Stimulated activated CD8-positive, alpha-beta memory T cell treated with anti-CD3 and anti-CD28 coated beads, Interleukin-15, amount 100 ng/mL, for 24 hours (primary cell): ENCODE results near the gene GGT5.
"Not testable (repeated sequence)": the region's sequence is repeated elsewhere in the genome, so short reads cannot be mapped to it uniquely, and the experiment has no call there.

Experiments used
- DNase-seq: peaks from one replicate; pipeline ENCODE4 v3.0.0-alpha.2; 2020; ENCODE audit warnings: low read depth

Gene GGT5

DNA sequence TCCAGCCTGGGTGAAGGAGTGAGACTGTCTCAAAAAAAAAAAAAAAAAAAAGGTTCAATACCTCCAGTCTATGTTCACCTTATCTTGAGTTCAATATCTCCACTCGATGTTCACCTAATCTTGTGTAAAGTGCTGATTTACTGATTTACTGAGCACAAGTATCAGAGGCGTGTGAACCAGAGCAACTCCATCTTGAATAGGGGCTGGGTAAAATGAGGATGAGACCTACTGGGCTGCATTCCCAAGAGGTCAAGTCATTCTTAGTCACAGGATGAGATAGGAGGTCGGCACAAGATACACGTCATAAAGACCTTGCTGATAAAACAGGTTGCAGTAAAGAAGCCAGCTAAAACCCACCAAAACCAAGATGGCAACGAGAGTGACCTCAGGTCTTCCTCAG is 41.0 kb downstream of the GGT5 start:
- DNase-seq = not testable (repeated sequence)

- no peak for DNase-seq
Measured at GRCh38 chr22:24201681-24202614, 42.9 kb downstream of the GGT5 start.

GRCh38 chr22:24200619-24201212 is 44.2 kb downstream of the GGT5 start:
- no peak for DNase-seq

DNA sequence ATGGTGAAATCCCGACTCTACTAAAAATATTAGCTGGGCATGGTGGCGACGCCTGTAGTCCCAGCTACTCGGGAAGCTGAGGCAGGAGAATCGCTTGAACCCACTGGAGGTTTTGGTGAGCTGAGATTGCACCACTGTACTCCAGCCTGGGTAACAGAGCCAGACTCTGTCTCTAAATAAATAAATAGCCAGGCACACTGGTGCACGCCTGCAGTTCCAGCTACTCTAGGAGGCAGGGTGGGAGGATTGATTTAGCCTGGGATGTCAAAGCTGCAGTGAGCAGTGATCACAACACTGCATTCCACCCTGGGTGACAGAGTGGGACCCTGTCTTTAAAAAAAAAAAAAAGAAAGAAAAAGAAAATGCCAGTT is 46.2 kb downstream of the GGT5 start:
- no peak for DNase-seq

DNA sequence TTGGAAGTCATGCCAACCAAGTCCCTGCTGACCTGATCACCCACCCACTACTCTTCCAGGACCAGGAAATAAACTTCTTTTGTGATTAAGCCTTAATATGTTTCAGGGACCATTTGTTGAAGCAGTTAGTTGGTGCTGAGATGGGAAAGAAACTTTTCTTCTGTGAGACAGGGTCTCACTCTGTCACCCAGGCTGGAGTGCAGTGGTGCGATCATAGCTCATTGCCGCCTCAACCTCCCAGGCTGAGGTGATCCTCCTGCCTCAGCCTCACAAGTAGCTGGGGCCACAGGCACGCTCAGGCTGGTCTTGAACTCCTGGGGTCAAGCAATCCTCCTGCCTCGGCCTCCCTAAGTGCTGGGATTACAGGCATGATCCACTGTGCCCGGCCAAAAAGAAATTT is 53.0 kb downstream of the GGT5 start:
- DNase-seq = no peak

DNA sequence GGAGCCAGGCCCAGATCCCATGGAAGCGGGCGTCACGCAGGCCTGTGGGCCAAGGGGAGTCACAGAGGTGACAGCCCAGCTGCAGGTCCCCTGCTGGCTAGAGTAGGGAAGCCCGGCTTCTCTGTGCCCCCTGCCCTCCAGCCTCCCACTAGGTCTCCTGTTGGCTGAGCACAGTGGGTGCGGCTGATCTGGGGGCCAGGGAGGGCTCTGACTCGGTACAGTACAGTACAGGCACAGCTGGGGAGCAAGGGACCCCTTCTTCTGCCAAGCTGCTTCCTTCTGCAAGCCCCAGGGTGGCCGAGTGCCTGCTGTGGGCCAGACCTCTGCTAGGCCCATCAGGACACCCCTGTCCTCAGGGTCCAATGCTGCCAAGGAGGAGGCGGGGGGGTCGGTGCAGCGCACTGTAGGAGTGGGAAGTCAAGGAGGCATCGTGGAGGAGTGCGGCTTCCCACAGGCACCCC is 53.5 kb downstream of the GGT5 start:
- DNase-seq = no peak

DNA sequence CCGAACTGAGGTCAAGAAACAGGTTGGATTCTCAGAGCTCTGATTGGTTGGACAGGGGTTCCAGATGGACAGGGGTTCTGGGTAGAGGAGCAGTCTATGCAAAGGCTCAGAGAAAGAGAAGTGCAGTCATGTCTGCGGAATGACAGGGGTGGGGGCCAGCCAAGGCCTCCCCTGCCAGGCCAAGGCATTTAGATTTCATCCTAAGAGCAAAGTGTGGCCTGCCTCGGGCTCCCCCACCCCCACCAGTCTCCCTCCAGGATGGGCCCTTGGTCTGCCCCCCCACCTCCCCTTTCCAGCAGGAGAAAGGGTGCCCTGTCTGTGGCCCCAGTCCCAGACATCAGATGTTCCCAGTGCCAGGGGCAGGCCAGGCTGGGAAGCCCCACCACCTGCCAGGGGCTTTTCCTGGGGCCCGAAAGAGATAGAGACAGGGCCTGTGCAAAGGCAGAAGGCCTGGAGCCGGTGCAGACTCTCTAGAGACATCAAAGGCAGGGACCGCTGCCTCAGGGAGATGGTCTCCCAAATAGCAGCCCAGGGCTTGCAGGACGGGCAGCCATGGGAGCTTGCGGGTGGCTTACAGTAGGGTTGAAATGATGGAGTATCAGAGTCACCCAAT is 54.2 kb downstream of the GGT5 start:
- no peak for DNase-seq

DNA sequence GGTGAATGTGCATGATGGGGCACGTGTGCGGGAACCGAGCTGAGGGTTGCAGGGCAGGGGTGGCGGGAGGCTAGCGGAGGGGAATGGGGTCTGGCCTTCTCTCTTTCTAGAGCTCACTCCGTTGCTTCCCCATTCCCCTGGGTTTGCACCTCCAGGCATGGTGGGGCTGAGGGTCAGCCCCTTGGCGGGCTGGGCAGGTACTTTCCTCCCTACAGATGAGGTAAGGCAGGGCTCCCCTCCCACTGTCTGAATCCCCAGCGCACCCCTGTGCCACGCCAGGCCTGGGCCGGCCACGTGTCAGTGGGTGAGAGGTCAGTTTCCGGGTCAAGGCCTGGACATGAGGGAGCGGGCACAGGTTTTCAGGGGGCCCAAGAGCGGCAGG is 54.7 kb downstream of the GGT5 start:
- no peak for DNase-seq

- DNase-seq = no peak
Measured at GRCh38 chr22:24189249-24190158, 55.4 kb downstream of the GGT5 start.

DNA sequence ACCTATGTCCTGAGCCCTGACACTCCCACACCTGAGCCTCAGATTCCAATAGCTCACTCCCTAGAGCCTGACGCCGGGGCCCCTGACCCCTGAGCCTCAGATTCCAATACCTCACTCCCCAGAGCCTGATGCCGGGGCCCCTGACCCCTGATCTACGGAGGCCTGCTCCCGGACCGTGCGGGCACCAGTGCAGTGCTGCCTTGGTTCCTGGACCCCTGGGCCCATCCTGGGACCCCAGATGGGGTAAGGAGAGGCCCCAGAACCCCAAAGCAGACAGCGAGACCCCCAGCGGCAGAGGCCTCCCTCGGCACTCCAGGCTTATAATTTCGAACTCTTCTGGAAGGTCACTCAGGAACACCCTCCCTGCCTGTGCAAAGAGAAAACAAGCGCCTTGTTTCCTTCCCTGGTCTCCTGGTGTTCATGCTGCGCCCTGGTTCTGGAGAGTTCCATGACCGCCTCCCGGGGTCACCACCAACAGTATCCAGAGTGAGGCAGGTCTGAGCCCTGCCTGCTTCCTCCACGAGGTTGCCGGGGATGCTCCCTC is 56.1 kb downstream of the GGT5 start:
- no peak for DNase-seq

GRCh38 chr22:24187731-24188644 is 56.9 kb downstream of the GGT5 start:
- DNase-seq = no peak

- DNase-seq = no peak
Measured at GRCh38 chr22:24186892-24187670, 57.8 kb downstream of the GGT5 start.

DNA sequence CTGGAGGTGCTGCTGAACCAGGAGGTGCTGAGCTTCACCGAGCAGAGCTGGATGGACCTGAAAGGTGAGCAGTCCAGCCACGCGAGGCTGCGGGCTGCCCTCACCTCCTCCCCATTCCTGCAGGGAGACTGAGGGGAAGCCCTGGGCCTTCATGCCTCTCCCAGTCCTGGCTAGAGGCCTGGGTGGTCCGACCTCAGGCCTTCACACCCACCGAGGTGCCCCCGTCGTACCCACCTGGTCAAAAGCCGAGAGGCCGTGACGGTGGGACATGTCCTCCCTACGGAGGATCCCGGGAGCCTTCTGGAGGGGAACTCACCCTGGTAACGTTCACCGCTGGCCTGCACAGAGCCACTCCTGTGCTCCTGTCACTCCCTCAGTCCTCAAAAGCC is 58.5 kb downstream of the GGT5 start:
- DNase-seq = no peak

GRCh38 chr22:24185501-24186351 is 59.2 kb downstream of the GGT5 start:
- DNase-seq = no peak

DNA sequence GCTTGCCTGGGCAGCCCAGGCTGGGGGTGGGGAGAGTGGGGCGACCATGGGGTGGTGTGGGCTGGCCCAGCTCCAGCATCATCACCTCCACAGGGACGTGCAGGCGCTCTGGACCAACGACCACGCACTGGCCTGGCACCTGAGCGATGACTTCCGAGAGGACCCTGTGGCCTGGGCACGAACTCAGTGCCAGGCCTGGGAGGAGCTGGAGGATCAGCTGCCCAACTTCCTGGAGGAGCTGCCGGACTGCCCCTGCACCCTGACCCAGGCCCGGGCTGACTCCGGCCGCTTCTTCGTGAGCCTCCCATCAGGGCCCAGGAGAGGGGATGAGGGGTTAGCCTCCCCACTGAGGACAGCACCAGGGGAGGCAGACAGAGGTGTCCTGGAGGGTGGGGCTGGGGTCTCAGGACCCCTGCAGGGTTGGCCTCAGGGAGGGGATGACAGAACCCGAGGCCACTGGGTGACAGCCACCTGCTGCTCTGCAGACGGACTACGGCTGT is 59.8 kb downstream of the GGT5 start:
- no peak for DNase-seq

GRCh38 chr22:24184057-24184798 is 60.7 kb downstream of the GGT5 start:
- no peak for DNase-seq

DNA sequence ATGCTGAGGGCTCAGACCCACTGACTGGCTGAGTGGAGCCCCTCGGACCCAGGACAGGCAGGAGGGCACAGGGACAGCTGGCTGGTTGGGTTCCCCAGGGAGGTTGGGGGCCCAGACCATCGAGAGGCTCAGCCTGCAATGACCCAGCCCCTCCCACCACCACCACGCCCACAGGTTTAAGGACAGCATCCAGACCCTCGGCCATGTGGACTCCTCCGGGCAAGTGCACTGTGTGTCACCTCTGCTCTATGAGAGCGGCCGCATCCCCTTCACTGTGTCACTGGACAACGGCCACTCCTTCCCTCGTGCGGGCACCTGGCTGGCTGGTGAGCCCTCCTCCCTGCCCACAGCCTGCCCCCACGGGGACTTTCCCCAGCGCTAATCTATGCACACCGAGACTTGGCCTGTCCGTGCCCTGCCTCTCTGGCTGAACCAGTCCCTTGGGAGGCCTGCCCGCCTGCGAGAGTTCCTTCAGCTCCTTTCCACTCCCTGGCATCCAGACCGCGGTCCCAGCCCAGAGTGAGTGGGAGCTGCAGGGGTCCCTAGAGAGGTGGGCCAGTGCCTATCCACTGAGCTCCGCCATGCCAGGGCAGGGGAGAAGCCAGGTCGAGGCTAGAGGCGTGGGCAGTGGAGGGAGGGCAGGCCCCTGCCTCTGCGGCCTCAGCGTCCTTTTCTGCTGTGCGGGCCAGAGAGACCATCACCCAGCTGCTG is 61.4 kb downstream of the GGT5 start:
- DNase-seq = no peak
